Measurements from ENCODE around the gene MED15.

Gene MED15

GRCh38 chr22:20508815-20509271, 1.4 kb downstream of the MED15 start:
- TF ChIP-seq CTCF (IDR thresholded peaks at IDR 0.05; ENCODE audit: unreplicated experiment in 3 of 3), result no peak
- H3K4me1 Mint-ChIP-seq, result peaks cover 54% of the 10 kb centered on the region
- peak overlapping the region; percentile 93 to 98 (median 96) for H3K27ac Mint-ChIP-seq
- peaks cover 6% of the 10 kb centered on the region for H3K36me3 Mint-ChIP-seq (ENCODE audit: low read depth)
- no peaks in the 10 kb centered on the region for H3K9me3 Mint-ChIP-seq
- no peaks in the 10 kb centered on the region for H3K27me3 Mint-ChIP-seq (ENCODE audit: low read depth)
- peak overlapping the region; percentile 90 to 98 (median 96) for H3K4me3 Mint-ChIP-seq

GRCh38 chr22:20509344-20510047, 2.1 kb downstream of the MED15 start:
- TF ChIP-seq CTCF (IDR thresholded peaks at IDR 0.05; ENCODE audit: unreplicated experiment in 3 of 3), result no peak
- Mint-ChIP-seq H3K9me3 (no peaks in the 10 kb centered on the region), H3K27me3 (ENCODE audit: low read depth) (no peaks in the 10 kb centered on the region), H3K27ac (peak overlapping the region; percentile 93 to 98 (median 96)), H3K36me3 (ENCODE audit: low read depth) (peaks cover 12% of the 10 kb centered on the region), H3K4me3 (peak overlapping the region; percentile 90 to 98 (median 96)), H3K4me1 (peaks cover 52% of the 10 kb centered on the region)

- Mint-ChIP-seq H3K27ac (peak overlapping the region; percentile 93 to 98 (median 96)), H3K9me3 (no peaks in the 10 kb centered on the region), H3K36me3 (ENCODE audit: low read depth) (peaks cover 13% of the 10 kb centered on the region), H3K4me3 (peak overlapping the region; percentile 38 to 96 (median 53)), H3K4me1 (peaks cover 52% of the 10 kb centered on the region), H3K27me3 (ENCODE audit: low read depth) (no peaks in the 10 kb centered on the region)
- TF ChIP-seq CTCF (IDR thresholded peaks at IDR 0.05; ENCODE audit: unreplicated experiment in 3 of 3), result no peak
These were observed 3.6 kb downstream of the MED15 start for GRCh38 chr22:20510811-20511577.

- peak overlapping the region; percentile 35 to 51 (median 46) for H3K4me3 Mint-ChIP-seq
- H3K36me3 Mint-ChIP-seq (ENCODE audit: low read depth), result peaks cover 13% of the 10 kb centered on the region
- H3K27ac Mint-ChIP-seq, result peak overlapping the region; percentile 10 to 62 (median 19)
- no peaks in the 10 kb centered on the region for H3K27me3 Mint-ChIP-seq (ENCODE audit: low read depth)
- no peak for TF ChIP-seq CTCF (IDR thresholded peaks at IDR 0.05; ENCODE audit: unreplicated experiment in 3 of 3)
- peaks cover 52% of the 10 kb centered on the region for H3K4me1 Mint-ChIP-seq
- H3K9me3 Mint-ChIP-seq, result no peaks in the 10 kb centered on the region
These were observed 4.3 kb downstream of the MED15 start for GRCh38 chr22:20511578-20512229.

- H3K4me1 Mint-ChIP-seq, result peaks cover 25% of the 10 kb centered on the region
- peaks cover 22% of the 10 kb centered on the region for H3K36me3 Mint-ChIP-seq (ENCODE audit: low read depth)
- no peaks in the 10 kb centered on the region for H3K9me3 Mint-ChIP-seq
- no peak overlapping the region for H3K4me3 Mint-ChIP-seq
- H3K27me3 Mint-ChIP-seq (ENCODE audit: low read depth), result no peaks in the 10 kb centered on the region
- TF ChIP-seq CTCF (IDR thresholded peaks at IDR 0.05; ENCODE audit: unreplicated experiment in 3 of 3), result no peak
- H3K27ac Mint-ChIP-seq, result peak overlapping the region in 1 of 3 experiments; percentile 7
These were observed 7.4 kb downstream of the MED15 start for GRCh38 chr22:20514658-20515406.
